KMS-11 (cell line): ENCODE results near the gene EIF2AK3.

Experiments
- H2AFZ ChIP-seq: fragments of 200-600 bp; sonication (generic); 2 replicates; pipeline ENCODE4 v1.6.1; 2016; ENCODE audit warnings: antibody characterized with exemption, mixed run types, low read depth
- H3K27ac ChIP-seq: fragments of 200-600 bp; sonication (generic); 2 replicates; pipeline ENCODE4 v1.6.1; 2016; ENCODE audit warnings: mild to moderate bottlenecking, mixed run types
- H3K27me3 ChIP-seq: fragments of 200-600 bp; sonication (generic); 2 replicates; pipeline ENCODE4 v1.6.1; 2017; ENCODE audit warnings: mild to moderate bottlenecking, low read depth, mixed run types, moderate library complexity; ENCODE audit not compliant: insufficient read depth
- H3K36me3 ChIP-seq: fragments of 200-600 bp; sonication (generic); 2 replicates; pipeline ENCODE4 v1.6.1; 2017; ENCODE audit warnings: mild to moderate bottlenecking, mixed run types; ENCODE audit not compliant: insufficient read depth
- H3K4me1 ChIP-seq: fragments of 200-600 bp; sonication (generic); 2 replicates; pipeline ENCODE4 v1.6.1; 2016; ENCODE audit warnings: mild to moderate bottlenecking, low read depth, mixed run types; ENCODE audit not compliant: poor library complexity, severe bottlenecking
- H3K4me2 ChIP-seq: fragments of 200-600 bp; sonication (generic); 2 replicates; pipeline ENCODE4 v1.7.0; 2016; ENCODE audit warnings: mild to moderate bottlenecking, mixed run types
- H3K4me3 ChIP-seq: fragments of 200-600 bp; sonication (generic); IDR thresholded peaks from 2 replicates; pipeline ENCODE4 v1.6.1; 2017; ENCODE audit warnings: low read depth, low read length, mixed read lengths; ENCODE audit not compliant: insufficient read depth
- H3K79me2 ChIP-seq: fragments of 200-600 bp; sonication (generic); 2 replicates; pipeline ENCODE4 v1.6.1; 2016; ENCODE audit warnings: low read depth, mixed run types; ENCODE audit not compliant: insufficient read depth
- H3K9ac ChIP-seq: fragments of 200-600 bp; sonication (generic); 2 replicates; pipeline ENCODE4 v1.6.1; 2016; ENCODE audit warnings: mild to moderate bottlenecking, mixed run types
- H4K20me1 ChIP-seq: fragments of 200-600 bp; sonication (generic); 2 replicates; pipeline ENCODE4 v1.6.1; 2016; ENCODE audit warnings: mild to moderate bottlenecking, mixed run types; ENCODE audit not compliant: insufficient read depth
- TF ChIP-seq, protein P1 (sequence below): fragments of 200-600 bp; sonication (generic); conservative IDR thresholded peaks from 2 replicates; pipeline ENCODE4 v1.6.1; 2017; ENCODE audit warnings: low read depth, mild to moderate bottlenecking, antibody characterized with exemption, low read length, moderate library complexity, mixed read lengths

EIF2AK3 gene

DNA sequence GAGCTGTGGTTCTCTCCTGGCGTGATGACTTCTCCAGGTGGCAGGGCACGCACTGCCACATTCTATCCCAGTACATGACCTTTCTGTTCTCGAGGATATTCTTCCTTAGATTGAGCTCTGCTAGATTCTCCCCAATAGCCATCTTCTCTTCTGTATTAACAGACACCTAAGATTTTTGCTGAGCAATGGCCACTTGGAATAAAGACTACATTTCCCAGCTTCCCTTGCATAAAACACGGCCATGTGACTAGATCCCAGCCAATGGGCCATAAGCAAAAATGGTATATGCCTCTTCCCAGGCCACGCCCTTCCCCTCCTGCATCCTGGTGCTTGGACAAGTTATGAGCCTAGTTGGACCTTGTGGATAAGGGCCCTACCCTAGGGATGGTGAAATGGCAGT, 82.1 kb downstream of the EIF2AK3 start:
- Histone ChIP-seq H3K4me1 (no peaks in the 10 kb centered on the region), H3K27me3 (no peaks in the 10 kb centered on the region), H4K20me1 (no peaks in the 10 kb centered on the region), H3K4me3 (no peak overlapping the region), H3K4me2 (no peak overlapping the region), H2AFZ (peak overlapping the region; percentile 52; the same call in 1 of the 2 replicates), H3K9ac (no peak overlapping the region), H3K36me3 (no peaks in the 10 kb centered on the region), H3K79me2 (no peaks in the 10 kb centered on the region), H3K27ac (no peak overlapping the region)
- TF ChIP-seq, protein P1, sequence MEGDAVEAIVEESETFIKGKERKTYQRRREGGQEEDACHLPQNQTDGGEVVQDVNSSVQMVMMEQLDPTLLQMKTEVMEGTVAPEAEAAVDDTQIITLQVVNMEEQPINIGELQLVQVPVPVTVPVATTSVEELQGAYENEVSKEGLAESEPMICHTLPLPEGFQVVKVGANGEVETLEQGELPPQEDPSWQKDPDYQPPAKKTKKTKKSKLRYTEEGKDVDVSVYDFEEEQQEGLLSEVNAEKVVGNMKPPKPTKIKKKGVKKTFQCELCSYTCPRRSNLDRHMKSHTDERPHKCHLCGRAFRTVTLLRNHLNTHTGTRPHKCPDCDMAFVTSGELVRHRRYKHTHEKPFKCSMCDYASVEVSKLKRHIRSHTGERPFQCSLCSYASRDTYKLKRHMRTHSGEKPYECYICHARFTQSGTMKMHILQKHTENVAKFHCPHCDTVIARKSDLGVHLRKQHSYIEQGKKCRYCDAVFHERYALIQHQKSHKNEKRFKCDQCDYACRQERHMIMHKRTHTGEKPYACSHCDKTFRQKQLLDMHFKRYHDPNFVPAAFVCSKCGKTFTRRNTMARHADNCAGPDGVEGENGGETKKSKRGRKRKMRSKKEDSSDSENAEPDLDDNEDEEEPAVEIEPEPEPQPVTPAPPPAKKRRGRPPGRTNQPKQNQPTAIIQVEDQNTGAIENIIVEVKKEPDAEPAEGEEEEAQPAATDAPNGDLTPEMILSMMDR, result no peak

DNA sequence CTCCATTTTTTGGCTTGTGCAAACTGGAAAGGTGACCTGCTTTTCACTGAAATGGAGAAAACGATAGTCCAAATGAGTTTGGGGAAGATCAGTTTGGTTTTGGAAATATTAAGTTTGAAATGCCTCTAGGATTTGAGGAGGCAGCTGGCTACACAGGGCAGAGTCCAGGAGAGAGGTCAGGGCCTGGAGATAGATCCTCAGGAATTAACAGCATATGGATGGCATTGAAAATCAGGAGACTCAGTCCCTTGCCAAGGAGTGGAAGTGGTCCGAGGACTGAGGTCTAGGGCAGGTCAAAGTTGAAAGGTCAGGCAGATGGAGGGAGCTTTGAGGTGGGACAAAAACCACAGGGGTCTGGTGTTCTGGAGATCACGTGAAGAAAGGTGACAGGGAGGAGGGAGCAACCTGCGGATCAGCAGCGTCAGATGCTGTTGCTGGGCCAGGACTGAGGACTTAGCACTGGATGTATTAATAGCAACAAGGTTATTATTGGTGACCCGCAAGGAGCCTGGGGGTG, 83.7 kb downstream of the EIF2AK3 start:
- Histone ChIP-seq H3K79me2 (no peaks in the 10 kb centered on the region), H3K27ac (no peak overlapping the region), H3K4me2 (no peak overlapping the region), H3K9ac (no peak overlapping the region), H3K4me3 (no peak overlapping the region), H3K4me1 (no peaks in the 10 kb centered on the region), H2AFZ (no peak overlapping the region), H4K20me1 (no peaks in the 10 kb centered on the region), H3K27me3 (no peaks in the 10 kb centered on the region), H3K36me3 (no peaks in the 10 kb centered on the region)
- TF ChIP-seq, protein P1, result no peak

DNA sequence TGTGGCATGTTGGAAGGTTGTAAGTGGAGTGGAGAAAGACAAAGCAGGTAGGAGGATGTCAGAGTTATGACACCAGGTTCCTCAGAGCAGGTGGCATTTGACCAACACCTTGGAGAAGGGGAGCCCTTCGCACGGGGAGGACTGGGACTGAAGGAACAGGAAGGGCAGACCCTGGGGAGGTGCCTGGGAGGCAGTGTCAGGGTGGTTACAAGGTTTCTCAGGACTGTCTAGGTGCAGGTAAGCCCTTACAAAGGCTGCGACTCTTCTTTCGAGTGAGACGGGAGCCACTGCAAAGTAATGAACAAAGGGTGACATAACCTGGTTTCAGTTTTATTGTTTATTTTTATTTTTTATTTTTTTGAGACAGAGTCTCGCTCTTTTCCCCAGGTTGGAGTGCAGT, 84.6 kb downstream of the EIF2AK3 start:
- Histone ChIP-seq H2AFZ (no peak overlapping the region), H3K79me2 (no peaks in the 10 kb centered on the region), H3K27me3 (no peaks in the 10 kb centered on the region), H3K36me3 (no peaks in the 10 kb centered on the region), H3K4me3 (no peak overlapping the region), H4K20me1 (no peaks in the 10 kb centered on the region), H3K27ac (no peak overlapping the region), H3K9ac (no peak overlapping the region), H3K4me2 (no peak overlapping the region), H3K4me1 (no peaks in the 10 kb centered on the region)
- TF ChIP-seq, protein P1, result no peak

DNA sequence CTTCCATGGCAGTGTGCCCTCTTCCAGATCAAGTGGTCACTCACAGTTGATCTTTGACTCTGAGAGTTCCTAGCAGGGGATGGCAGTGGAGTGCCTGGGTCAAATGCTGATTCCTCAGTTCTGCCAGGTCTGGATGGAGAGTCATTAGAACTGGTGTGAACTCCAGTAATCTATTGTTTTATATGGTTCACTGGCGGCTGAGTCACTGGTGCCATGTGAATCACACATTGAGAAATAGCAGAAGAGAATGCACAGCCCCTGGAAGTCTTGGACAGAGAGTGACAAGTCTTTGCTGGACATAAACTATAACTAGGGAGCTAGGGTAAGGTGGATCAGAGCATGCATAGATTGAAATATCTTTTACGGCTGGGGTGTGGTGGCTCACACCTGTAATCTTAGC, 86.9 kb downstream of the EIF2AK3 start:
- no peaks in the 10 kb centered on the region for H3K36me3 ChIP-seq
- H3K27ac ChIP-seq, result no peak overlapping the region
- no peak overlapping the region for H3K4me3 ChIP-seq
- H3K9ac ChIP-seq, result no peak overlapping the region
- no peaks in the 10 kb centered on the region for H4K20me1 ChIP-seq
- TF ChIP-seq, protein P1, result no peak
- H3K4me2 ChIP-seq, result no peak overlapping the region
- H3K27me3 ChIP-seq, result no peaks in the 10 kb centered on the region
- no peak overlapping the region for H2AFZ ChIP-seq
- H3K79me2 ChIP-seq, result no peaks in the 10 kb centered on the region
- H3K4me1 ChIP-seq, result no peaks in the 10 kb centered on the region
